ENCODE measurements around the gene IDH3A.

The IDH3A gene

GRCh38 chr15:78216276-78217104 lies 67.3 kb downstream of the IDH3A start:
- Histone ChIP-seq H2AFZ (ENCODE audit: low read depth, low read length) (no peak overlapping the region), H3K27me3 (ENCODE audit: insufficient read depth, low read length) (no peaks in the 10 kb centered on the region), H3K4me1 (ENCODE audit: insufficient read depth, low read length) (no peaks in the 10 kb centered on the region), H3K9me3 (ENCODE audit: low read length) (peaks cover 3% of the 10 kb centered on the region), H3K4me3 (ENCODE audit: low read length) (no peak overlapping the region), H3K36me3 (ENCODE audit: insufficient read depth, low read length) (no peaks in the 10 kb centered on the region)

- Histone ChIP-seq H3K27me3 (ENCODE audit: insufficient read depth, low read length) (no peaks in the 10 kb centered on the region), H3K36me3 (ENCODE audit: insufficient read depth, low read length) (no peaks in the 10 kb centered on the region), H3K4me1 (ENCODE audit: insufficient read depth, low read length) (no peaks in the 10 kb centered on the region), H2AFZ (ENCODE audit: low read depth, low read length) (no peak overlapping the region), H3K9me3 (ENCODE audit: low read length) (peaks cover 3% of the 10 kb centered on the region), H3K4me3 (ENCODE audit: low read length) (no peak overlapping the region)
Observed at GRCh38 chr15:78220713-78221112, 71.6 kb downstream of the IDH3A start.

All from neuron (in vitro differentiated cells).